SK-N-SH (cell line): ENCODE results near the gene GZMA.

Experiments used
- CTCF ChIP-seq: fragments of 200-600 bp; sonication (generic); IDR thresholded peaks from 2 replicates; pipeline ENCODE4 v1.6.1; 2017; ENCODE audit warnings: antibody characterized with exemption, mild to moderate bottlenecking, moderate library complexity
- FOXM1 ChIP-seq: IDR thresholded peaks from 2 replicates; pipeline ENCODE4 v1.4.0; 2012; ENCODE audit warnings: low read depth, mild to moderate bottlenecking
- REST ChIP-seq: IDR thresholded peaks from 2 replicates; pipeline ENCODE4 v1.6.1; 2012; ENCODE audit warnings: mild to moderate bottlenecking, low read depth, low read length, moderate library complexity
- RFX5 ChIP-seq: IDR thresholded peaks from 2 replicates; pipeline ENCODE4 v1.6.1; 2012; ENCODE audit warnings: mild to moderate bottlenecking, improper control_type of control experiment, low read length
- ZBTB33 ChIP-seq: IDR thresholded peaks from 2 replicates; pipeline ENCODE4 v1.4.0; 2012; ENCODE audit warnings: low read depth, borderline replicate concordance

- TF ChIP-seq REST: no peak
- TF ChIP-seq CTCF: no peak
- no peak for TF ChIP-seq ZBTB33
- no peak for TF ChIP-seq FOXM1
- TF ChIP-seq RFX5: no peak
These were observed 40.2 kb upstream of the GZMA start for GRCh38 chr5:55062039-55062779.
